GM21515 (cell line): ENCODE data around the gene TNIP3.

Experiments
- ATAC-seq: cut with Tn5 transposase; IDR thresholded peaks from one replicate; pipeline ENCODE4 v1.9.1; 2021; ENCODE audit not compliant: unreplicated experiment

TNIP3 gene

GRCh38 chr4:121093261-121093660 lies 70.9 kb downstream of the TNIP3 start:
- ATAC-seq: no peak

DNA sequence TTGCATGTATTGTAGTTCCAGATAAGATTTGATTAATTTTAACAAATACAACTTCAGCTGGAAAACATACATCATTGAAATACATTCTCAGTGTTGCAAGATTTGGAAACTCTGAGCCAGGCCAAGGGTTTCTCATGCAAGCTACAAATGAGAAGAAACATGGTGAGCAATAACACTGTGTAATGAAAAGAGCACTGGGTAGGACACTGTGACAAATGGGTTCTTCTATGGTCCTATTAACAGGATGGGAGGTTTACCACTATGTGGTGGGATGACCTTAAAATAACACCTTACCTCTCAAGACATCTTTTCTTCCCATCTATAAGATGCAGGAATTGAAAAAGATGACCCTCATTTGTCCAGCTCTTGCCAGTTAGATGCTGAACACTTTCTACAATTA lies 72.2 kb downstream of the TNIP3 start:
- ATAC-seq: no peak

- ATAC-seq: no peak
Measured at GRCh38 chr4:121088867-121089266, 75.3 kb downstream of the TNIP3 start.
